ENCODE data around the gene MYADML2. TPM values are rescaled to one million over a fixed set of nuclear protein-coding genes. Genes with fewer than 3 reads are reported as not detected.

The MYADML2 gene
- total RNA-seq, 1 experiment from 2014 or later, result 0.46 TPM

- TF ChIP-seq ZNF121 (CRISPR knock-in tag; IDR thresholded peaks at IDR 0.05) (peak; percentile 68), JAZF1 (CRISPR knock-in tag; IDR thresholded peaks at IDR 0.05) (no peak)
- Mint-ChIP-seq H3K9me3 (no peaks in the 10 kb centered on the region), H3K4me1 (peaks cover 7% of the 10 kb centered on the region; the same call in 1 of the 2 replicates), H3K27ac (no peak overlapping the region), H3K36me3 (no peaks in the 10 kb centered on the region), H3K27me3 (ENCODE audit: low read depth) (peaks cover 18% of the 10 kb centered on the region), H3K4me3 (no peak overlapping the region)
- POLR2A ChIA-PET, result no interaction called here
- CTCF ChIA-PET, result interaction anchor here (0.6 to 2.8 kb wide), 9 partner anchors 9 to 99 kb away, joined by 3 to 13 read pairs (median 4); partner anchors contain the start of gene DCXR
- ATAC-seq (no peak), DNase-seq (ENCODE audit: low spot score) (no peak)
These were observed 2.2 kb downstream of the MYADML2 start for GRCh38 chr17:81944858-81945257.

- Mint-ChIP-seq H3K27me3 (ENCODE audit: low read depth) (peaks cover 23% of the 10 kb centered on the region), H3K36me3 (no peaks in the 10 kb centered on the region), H3K9me3 (no peaks in the 10 kb centered on the region), H3K4me1 (peaks cover 12% of the 10 kb centered on the region; the same call in 1 of the 2 replicates), H3K27ac (no peak overlapping the region), H3K4me3 (peak overlapping the region; percentile 25; the same call in 1 of the 2 replicates)
- DNase-seq (ENCODE audit: low spot score) (no peak), ATAC-seq (no peak)
- no peak for TF ChIP-seq PRRX2 (CRISPR knock-in tag; IDR thresholded peaks at IDR 0.05)
- TF ChIP-seq ATF3 (CRISPR knock-in tag; conservative IDR thresholded peaks at IDR 0.05), result no peak
- no peak for TF ChIP-seq SOX15 (CRISPR knock-in tag; IDR thresholded peaks at IDR 0.05)
- TF ChIP-seq ZNF396 (CRISPR knock-in tag; IDR thresholded peaks at IDR 0.05; ENCODE audit: borderline replicate concordance), result no peak
- TF ChIP-seq ZBTB43 (CRISPR knock-in tag; IDR thresholded peaks at IDR 0.05), result no peak
- no peak for TF ChIP-seq SP1 (CRISPR knock-in tag; conservative IDR thresholded peaks at IDR 0.05)
- no peak for TF ChIP-seq GABPB1 (CRISPR knock-in tag; IDR thresholded peaks at IDR 0.05)
- no peak for TF ChIP-seq E2F5 (CRISPR knock-in tag; IDR thresholded peaks at IDR 0.05)
- no peak for TF ChIP-seq TEAD1 (CRISPR knock-in tag; IDR thresholded peaks at IDR 0.05)
- TF ChIP-seq CTCF (IDR thresholded peaks at IDR 0.05), result no peak
- TF ChIP-seq IRF2 (CRISPR knock-in tag; IDR thresholded peaks at IDR 0.05; ENCODE audit: borderline replicate concordance, low read depth), result no peak
- TF ChIP-seq ELF4 (CRISPR knock-in tag; IDR thresholded peaks at IDR 0.05; ENCODE audit: low read depth), result no peak
- no peak for TF ChIP-seq NFE2L1 (CRISPR knock-in tag; IDR thresholded peaks at IDR 0.05)
- no peak for TF ChIP-seq USF2 (CRISPR knock-in tag; IDR thresholded peaks at IDR 0.05)
- TF ChIP-seq ARID4B (CRISPR knock-in tag; IDR thresholded peaks at IDR 0.05; ENCODE audit: borderline replicate concordance), result no peak
- TF ChIP-seq ESRRA (CRISPR knock-in tag; IDR thresholded peaks at IDR 0.05; ENCODE audit: borderline replicate concordance), result no peak
- ChIA-PET CTCF (interaction anchor here (1.0 to 3.2 kb wide), 4 partner anchors 14 to 80 kb away, joined by 3 to 16 read pairs (median 4); partner anchors contain the start of genes CENPX and MAFG), POLR2A (no interaction called here)
These were observed 4.9 kb downstream of the MYADML2 start for GRCh38 chr17:81942167-81942553.
